ENCODE results near the gene IL23A. TPM values are rescaled to one million over a fixed set of nuclear protein-coding genes. Genes with fewer than 3 reads are reported as not detected.
A peak's percentile ranks its signal among the peaks of the same experiment; 100 is the strongest.

The IL23A gene, protein sequence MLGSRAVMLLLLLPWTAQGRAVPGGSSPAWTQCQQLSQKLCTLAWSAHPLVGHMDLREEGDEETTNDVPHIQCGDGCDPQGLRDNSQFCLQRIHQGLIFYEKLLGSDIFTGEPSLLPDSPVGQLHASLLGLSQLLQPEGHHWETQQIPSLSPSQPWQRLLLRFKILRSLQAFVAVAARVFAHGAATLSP
- total RNA-seq (2021) (2.9 and 3.0 TPM in 2 replicates), Bru-seq, nascent RNA (percentile 50 among the genes with signal in this experiment), BruChase-seq, experiment 1, labeled RNA remaining after a 2-hour chase (percentile 62 among the genes with signal in this experiment), BruChase-seq, experiment 2, labeled RNA remaining after a 6-hour chase (percentile 77 among the genes with signal in this experiment)
- long read RNA-seq, partial matches to known transcripts, result 0 of 4 reads
- long read RNA-seq, other reads (novel, unspliced or antisense), result 0 of 4 reads

DNA sequence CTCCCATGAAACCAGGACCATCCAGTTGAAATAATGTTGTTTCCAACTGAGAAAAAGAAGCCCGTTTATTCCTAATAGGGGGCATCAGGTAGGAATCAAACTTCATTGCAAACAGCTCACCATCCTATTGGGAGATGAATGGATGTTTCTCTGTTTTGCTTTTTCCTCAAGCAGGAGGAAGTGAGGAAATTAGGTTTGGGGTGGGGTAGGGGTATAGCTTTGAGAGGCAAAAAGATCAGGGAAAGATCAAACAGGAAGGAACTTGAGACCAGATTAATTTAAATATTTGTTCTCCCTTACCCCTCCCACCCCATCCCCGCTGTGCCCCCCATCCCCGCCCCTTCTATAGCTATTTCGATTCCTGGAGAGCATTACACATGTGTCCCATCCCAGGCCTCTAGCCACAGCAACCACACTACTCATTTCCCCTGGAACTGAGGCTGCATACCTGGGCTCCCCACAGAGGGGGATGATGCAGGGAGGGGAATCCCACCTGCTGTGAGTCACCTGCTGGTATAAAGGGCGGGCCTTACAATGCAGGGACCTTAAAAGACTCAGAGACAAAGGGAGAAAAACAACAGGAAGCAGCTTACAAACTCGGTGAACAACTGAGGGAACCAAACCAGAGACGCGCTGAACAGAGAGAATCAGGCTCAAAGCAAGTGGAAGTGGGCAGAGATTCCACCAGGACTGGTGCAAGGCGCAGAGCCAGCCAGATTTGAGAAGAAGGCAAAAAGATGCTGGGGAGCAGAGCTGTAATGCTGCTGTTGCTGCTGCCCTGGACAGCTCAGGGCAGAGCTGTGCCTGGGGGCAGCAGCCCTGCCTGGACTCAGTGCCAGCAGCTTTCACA lies at the start of gene IL23A:
TSS of gene IL23A (plus strand) at position 577 of the 850 bp plus-strand sequence. CDS start at position 738, 161 bp downstream.
- POLR2A ChIA-PET (ENCODE audit: unreplicated experiment), result interaction anchor here (0.5 to 1.0 kb wide), 4 partner anchors 21 to 291 kb away, joined by 3 read pairs; partner anchors contain the start of gene STAT2
- no peaks in the 10 kb centered on the region for H3K9me2 ChIP-seq (ENCODE audit: insufficient read depth)
- CTCF ChIA-PET, result interaction anchor here (0.6 kb wide), 1 partner anchor 20 kb away, joined by 3 read pairs; no protein-coding TSS in a partner anchor
- peaks cover 29% of the 10 kb centered on the region for H3K4me1 ChIP-seq (replicated peaks; ENCODE audit: insufficient read depth)
- DNase-seq, result peak; percentile 71 to 74
- intact Hi-C loops (cut with micrococcal nuclease; ENCODE audit: unreplicated experiment), result no loop called here
- H3K4me2 ChIP-seq, result peak within 1 kb of the TSS; percentile 47
- peaks cover 31% of the 10 kb centered on the region for H3F3A ChIP-seq (ENCODE audit: insufficient read depth, low read depth)
- TF ChIP-seq, protein P1, sequence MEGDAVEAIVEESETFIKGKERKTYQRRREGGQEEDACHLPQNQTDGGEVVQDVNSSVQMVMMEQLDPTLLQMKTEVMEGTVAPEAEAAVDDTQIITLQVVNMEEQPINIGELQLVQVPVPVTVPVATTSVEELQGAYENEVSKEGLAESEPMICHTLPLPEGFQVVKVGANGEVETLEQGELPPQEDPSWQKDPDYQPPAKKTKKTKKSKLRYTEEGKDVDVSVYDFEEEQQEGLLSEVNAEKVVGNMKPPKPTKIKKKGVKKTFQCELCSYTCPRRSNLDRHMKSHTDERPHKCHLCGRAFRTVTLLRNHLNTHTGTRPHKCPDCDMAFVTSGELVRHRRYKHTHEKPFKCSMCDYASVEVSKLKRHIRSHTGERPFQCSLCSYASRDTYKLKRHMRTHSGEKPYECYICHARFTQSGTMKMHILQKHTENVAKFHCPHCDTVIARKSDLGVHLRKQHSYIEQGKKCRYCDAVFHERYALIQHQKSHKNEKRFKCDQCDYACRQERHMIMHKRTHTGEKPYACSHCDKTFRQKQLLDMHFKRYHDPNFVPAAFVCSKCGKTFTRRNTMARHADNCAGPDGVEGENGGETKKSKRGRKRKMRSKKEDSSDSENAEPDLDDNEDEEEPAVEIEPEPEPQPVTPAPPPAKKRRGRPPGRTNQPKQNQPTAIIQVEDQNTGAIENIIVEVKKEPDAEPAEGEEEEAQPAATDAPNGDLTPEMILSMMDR (conservative IDR thresholded peaks at IDR 0.05), result no peak
- TF ChIP-seq EZH2 (IDR thresholded peaks at IDR 0.05; ENCODE audit: low read depth), result no peak
- H3K36me3 ChIP-seq (ENCODE audit: low read depth), result no peaks in the 10 kb centered on the region
- peak within 1 kb of the TSS; percentile 64 for H3K27ac ChIP-seq
- H4K20me1 ChIP-seq (ENCODE audit: insufficient read depth), result no peaks in the 10 kb centered on the region
- no peaks in the 10 kb centered on the region for H3K27me3 ChIP-seq (ENCODE audit: insufficient read depth, low read depth)
- H2AFZ ChIP-seq, result peak within 1 kb of the TSS; percentile 24
- H3K4me3 ChIP-seq, result no peak within 1 kb of the TSS
- no peaks in the 10 kb centered on the region for H3K9me3 ChIP-seq (ENCODE audit: insufficient read depth, low read depth)
- peaks cover 5% of the 10 kb centered on the region for H3K79me2 ChIP-seq (ENCODE audit: low read depth)
- TSS peak; percentile 1 for BruUV-seq (replicated peaks)

DNA sequence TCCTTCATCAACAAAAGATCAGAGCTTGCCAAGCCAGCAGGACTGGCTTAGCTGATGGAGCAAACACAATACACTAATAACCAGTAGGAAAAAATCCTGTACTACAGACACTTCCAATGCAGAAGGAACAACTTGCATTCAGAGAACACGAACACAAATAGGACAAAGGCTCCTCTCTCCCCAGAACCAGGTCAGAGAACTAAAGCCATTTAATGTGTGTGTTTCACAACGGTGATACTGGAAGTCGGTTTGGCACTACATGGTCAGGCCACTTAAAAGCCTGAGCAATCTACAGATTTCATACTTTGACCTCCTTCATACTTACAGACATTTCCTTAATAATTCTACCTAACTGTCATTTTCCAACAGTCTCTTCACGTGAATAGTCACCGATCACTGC lies 44.9 kb upstream of the IL23A start:
- POLR2A ChIA-PET (ENCODE audit: unreplicated experiment), result no interaction called here
- CTCF ChIA-PET, result no interaction called here
- H4K20me1 ChIP-seq (ENCODE audit: insufficient read depth), result peaks cover 6% of the 10 kb centered on the region
- no peak overlapping the region for H3K4me2 ChIP-seq
- peaks cover 84% of the 10 kb centered on the region for H3K79me2 ChIP-seq (ENCODE audit: low read depth)
- peak overlapping the region; percentile 51 for H3K27ac ChIP-seq
- no peak overlapping the region for H2AFZ ChIP-seq
- no peaks in the 10 kb centered on the region for H3K9me3 ChIP-seq (ENCODE audit: insufficient read depth, low read depth)
- peaks cover 56% of the 10 kb centered on the region for H3K4me1 ChIP-seq (replicated peaks; ENCODE audit: insufficient read depth)
- H3K36me3 ChIP-seq (ENCODE audit: low read depth), result 0 out of 2 replicates have a peak, but pooled peaks cover 21% of the 10 kb centered on the region
- no peak overlapping the region for H3K4me3 ChIP-seq
- DNase-seq, result no peak
- BruUV-seq (replicated peaks), result no TSS peak
- H3K27me3 ChIP-seq (ENCODE audit: insufficient read depth, low read depth), result no peaks in the 10 kb centered on the region
- H3K9me2 ChIP-seq (ENCODE audit: insufficient read depth), result no peaks in the 10 kb centered on the region
- intact Hi-C loops (cut with micrococcal nuclease; ENCODE audit: unreplicated experiment), result no loop called here
- peaks cover 57% of the 10 kb centered on the region for H3F3A ChIP-seq (ENCODE audit: insufficient read depth, low read depth)
- TF ChIP-seq EZH2 (IDR thresholded peaks at IDR 0.05; ENCODE audit: low read depth), result no peak
- TF ChIP-seq, protein P1 (conservative IDR thresholded peaks at IDR 0.05), result no peak

DNA sequence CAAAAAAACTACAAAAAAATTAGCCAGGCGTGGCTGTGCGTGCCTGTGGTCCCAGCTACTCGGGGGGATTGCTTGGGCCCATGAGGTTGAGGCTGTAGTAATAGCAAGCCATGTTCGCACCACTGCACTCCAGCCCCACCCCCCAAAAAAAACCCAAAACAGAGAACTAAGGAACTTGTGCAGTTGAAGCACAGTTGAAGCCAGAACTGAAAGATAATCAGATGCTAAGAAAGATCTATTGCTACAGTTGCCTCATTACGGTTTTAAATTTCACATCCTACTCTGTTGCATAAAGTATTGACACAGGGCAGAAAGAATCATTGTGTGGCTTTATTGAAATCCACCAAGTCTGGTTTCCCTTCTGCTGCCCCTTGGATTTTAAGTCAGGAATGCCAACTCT lies 42.4 kb upstream of the IL23A start:
- H3K4me1 ChIP-seq (replicated peaks; ENCODE audit: insufficient read depth), result peaks cover 56% of the 10 kb centered on the region
- BruUV-seq (replicated peaks), result no TSS peak
- H3F3A ChIP-seq (ENCODE audit: insufficient read depth, low read depth), result peaks cover 42% of the 10 kb centered on the region
- no peak overlapping the region for H3K4me3 ChIP-seq
- no peak for TF ChIP-seq EZH2 (IDR thresholded peaks at IDR 0.05; ENCODE audit: low read depth)
- TF ChIP-seq, protein P1 (conservative IDR thresholded peaks at IDR 0.05), result no peak
- H3K9me2 ChIP-seq (ENCODE audit: insufficient read depth), result no peaks in the 10 kb centered on the region
- H3K9me3 ChIP-seq (ENCODE audit: insufficient read depth, low read depth), result no peaks in the 10 kb centered on the region
- intact Hi-C loops (cut with micrococcal nuclease; ENCODE audit: unreplicated experiment), result no loop called here
- peaks cover 74% of the 10 kb centered on the region for H3K79me2 ChIP-seq (ENCODE audit: low read depth)
- DNase-seq, result no peak
- H3K36me3 ChIP-seq (ENCODE audit: low read depth), result 0 out of 2 replicates have a peak, but pooled peaks cover 11% of the 10 kb centered on the region
- no peak overlapping the region; the same call in 1 of the 2 replicates for H3K4me2 ChIP-seq
- H2AFZ ChIP-seq, result no peak overlapping the region
- H3K27me3 ChIP-seq (ENCODE audit: insufficient read depth, low read depth), result no peaks in the 10 kb centered on the region
- peaks cover 6% of the 10 kb centered on the region for H4K20me1 ChIP-seq (ENCODE audit: insufficient read depth)
- ChIA-PET POLR2A (ENCODE audit: unreplicated experiment) (no interaction called here), CTCF (no interaction called here)
- 0 out of 2 replicates have a peak overlapping the region, but pooled peaks have one; percentile 27 for H3K27ac ChIP-seq

Data from PC-9 (cell line).